GM19240 (cell line): ENCODE results near the gene RPP30.

ENCODE experiments used
- DNase-seq: peaks from one replicate; pipeline ENCODE4 v3.0.0; 2011; ENCODE audit warnings: low spot score; ENCODE audit not compliant: insufficient read length

RPP30 gene

DNA sequence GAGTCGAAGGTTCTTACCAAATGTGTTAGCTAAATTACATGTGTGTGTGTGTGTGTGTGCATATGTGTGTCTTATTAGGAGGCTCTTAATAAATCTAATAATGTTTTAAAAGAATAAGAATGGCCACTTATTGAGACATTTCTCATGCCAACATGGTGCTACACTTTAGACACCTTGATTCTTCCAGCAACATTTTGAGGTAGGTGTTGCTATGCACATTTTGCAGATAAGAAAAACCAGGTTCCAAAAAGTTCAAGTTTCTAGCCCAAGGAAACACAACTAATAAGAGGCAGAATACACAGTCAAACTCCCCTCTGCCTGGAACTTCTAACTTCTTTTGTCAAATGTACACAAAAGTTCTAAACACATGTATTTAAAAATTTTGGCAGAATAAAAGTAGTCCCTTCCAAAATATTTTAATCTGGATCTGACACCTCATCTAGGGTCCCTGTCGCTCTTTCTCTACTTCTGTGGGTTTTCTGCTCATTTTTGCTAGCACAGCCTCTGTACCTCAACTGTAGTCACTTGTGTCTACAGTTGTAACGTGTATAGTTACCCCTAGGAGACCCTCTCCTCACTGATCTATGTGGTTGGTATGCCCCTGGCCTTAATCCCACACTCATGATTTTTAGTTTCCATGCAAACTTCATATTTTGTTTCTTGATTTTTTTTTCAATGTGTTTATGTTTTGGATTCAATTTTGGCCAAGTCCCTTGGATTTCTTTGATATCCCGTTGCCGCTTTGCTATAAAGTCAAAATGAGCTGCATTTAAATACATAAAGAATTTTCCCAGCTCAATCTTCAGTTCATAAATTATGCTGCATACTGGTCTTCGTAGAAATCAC, 44.8 kb downstream of the RPP30 start:
- DNase-seq: no peak

- no peak for DNase-seq
These were observed 45.6 kb downstream of the RPP30 start for GRCh38 chr10:90917238-90917967.

- DNase-seq: no peak
These were observed 46.2 kb downstream of the RPP30 start for GRCh38 chr10:90917968-90918318.

DNA sequence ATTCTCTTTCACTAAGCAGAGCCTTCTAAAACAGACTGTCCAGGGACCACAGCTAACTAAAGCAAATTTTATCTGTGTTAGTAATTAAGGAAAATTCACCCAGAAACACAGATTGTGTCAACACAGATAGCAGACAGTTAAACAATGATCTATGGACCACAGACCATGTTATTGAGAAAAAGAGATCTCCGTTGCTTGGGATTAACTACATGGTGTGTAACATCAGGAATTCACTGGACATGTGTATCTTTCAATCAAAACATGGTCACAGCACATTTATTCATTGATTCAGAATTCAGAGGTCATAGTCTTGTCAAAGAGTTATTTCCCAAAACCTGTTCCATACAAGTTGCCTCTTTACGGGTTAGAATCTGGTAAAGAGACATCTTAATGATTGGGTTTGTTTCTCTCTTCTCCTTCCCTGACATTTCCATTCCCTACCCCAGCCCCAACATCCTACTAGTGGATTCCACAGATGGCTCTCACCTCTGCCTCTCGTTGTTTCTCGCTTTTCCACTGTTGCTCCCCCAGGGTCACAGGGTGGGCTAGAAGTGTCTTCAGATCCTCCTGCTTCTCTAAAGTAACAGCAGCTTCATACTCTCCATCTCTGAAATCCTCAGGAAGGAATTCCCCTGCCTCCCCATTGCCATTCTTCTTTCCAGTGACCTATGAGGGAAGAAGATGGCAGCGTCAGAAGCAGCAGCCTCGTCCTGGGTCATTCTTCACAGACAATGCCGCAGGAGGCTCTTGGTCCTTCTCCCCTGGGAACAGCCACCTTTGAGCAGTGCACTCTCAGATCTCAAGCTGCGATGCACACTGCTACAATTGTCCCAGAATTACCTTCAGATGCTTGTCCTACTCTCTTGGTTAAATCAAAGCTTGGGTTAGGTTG, 48.2 kb downstream of the RPP30 start:
- no peak for DNase-seq

DNA sequence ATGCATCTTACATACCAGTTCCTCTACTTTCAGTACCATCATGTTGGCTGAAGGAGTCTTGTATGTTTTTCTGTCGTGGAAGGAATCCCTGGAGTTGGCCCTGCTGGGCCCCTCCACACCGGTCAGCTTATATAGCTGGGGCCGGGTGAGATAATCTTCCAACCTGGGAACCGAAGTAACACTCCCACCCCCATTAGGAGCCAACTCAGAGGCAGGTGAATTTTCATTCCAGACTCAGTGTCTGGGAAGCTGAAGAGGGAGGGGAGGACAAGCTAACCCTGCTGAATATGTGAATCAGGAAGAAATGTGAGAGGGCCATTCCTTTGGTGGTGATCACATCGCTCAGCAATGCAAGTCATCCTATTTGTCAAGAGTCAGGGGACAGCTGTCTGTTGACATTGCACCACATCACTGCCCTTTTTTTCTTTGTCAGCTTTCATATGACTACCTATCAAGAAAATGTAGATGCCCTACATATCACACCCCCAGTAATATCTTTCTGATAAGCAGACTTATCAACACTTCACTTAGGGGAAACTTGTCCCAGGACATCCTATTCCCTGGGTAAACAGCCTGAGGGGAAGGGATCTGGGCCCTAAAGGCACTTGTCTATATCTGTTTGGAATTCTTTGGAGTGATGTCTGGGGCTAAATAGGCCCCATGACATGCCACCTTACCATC, 49.4 kb downstream of the RPP30 start, which contains the start of gene ANKRD1:
Gene ANKRD1 (minus strand): TSS at position 102 of the 681 bp plus-strand sequence. CDS start 60 bp downstream, at position 42.
- no peak for DNase-seq

DNA sequence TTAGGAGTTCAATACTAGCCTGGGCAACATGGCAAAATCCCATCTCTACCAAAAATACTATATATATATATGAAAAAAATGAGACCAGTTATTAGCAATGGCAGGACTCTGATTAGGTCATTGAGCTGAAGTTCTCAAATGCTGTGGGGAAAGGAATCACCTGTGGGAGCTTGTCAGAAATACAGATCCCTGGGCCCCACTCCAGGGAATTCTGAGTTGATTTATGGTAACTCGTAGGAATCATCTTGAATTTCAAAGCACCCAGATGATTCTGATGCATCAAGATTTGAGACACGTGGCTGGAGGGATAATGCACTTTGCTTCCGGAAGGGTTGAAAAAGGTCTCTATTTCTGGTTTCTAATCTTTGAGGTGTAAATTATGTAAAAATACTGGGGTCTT, 50.1 kb downstream of the RPP30 start:
- DNase-seq: no peak

DNA sequence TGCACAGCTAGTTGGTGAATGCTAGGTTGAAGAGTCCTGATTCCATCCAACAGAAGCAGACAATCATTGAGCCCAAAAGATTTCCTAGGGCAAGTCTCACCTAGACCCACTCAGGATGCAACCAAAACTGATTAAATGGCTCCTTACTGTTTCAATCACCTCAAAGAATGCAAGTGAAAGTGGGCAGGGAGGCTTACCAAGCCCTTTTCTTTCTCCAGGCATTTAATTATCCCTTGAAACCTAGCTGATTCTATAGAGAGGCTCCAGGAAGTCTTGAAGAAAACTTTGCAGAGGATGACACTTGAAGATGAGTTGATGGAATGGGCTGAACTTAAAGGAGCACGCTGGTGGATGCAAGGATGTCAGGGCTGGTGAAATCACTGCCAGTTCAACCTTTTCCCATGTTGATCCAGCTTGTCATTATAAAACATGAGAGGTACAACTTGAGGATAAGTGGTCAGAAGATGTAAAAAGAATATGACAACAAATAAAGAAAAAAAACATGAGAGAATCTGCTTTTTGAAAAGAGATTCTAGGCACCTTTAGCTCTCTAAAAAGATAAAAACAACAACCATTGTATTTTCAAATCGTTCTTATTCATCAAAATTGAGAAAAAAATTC, 51.4 kb downstream of the RPP30 start:
- DNase-seq: no peak

DNA sequence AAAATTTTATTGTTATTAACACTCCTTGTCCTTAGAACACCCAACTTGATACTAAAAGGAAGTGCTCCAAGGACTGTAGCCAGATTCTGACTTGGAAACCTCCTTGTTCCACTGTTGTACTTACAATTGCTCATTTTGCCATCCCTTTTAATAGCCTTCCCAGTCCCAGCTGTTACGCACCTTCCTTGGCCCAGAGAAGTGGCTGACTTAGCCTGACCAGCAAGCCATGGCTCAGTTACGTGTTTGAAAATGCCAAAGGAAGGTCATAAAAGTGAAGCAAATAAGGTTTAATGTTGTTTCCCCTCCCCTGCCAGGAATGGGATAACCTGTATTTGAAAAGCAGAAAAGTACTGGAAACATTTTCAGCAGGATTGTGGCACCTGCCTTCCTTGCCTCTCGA, 52.8 kb downstream of the RPP30 start:
- DNase-seq: no peak

DNA sequence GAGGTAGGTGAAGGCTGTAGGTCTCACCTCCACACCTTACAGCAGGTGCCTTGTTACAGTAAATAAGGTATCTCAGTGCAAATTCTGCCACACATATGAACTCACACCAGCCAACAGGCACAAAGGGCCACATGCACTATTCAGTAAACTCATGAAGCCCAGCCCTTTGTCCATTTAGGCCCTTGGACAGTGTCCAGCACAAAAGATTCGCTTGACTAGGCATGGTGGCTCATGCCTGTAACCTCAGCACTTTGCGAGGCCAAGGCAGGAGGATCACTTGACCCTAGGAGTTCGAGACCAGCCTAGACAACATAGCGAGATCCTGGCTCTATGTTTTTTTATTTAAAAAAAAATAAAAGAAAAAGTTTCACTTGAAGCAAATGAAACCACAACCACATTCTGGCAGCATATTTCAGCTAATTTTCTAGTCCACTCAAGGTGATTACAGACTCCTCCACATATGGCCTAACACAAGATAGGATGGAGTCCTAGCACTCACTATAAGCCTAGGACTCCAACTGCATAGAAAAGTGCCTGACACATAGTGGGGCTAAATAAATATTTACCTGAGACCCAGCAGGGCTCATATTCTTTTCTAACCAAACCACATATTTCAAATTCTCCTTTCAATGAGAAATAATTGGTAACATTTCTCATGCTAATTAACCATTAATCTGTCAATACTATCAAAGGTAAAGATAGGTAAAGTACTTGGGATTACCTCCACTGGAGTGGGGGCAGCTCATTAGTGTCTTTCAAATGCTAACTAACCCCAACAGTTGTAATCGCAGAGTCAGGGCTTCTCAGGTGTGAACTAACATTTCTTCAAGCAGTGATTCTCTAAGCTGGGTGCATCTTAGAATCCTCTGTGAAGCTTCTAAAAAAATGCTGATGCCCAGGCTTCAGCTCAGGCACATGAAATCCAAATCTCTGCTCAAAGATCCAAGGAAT, 53.6 kb downstream of the RPP30 start:
- no peak for DNase-seq

DNA sequence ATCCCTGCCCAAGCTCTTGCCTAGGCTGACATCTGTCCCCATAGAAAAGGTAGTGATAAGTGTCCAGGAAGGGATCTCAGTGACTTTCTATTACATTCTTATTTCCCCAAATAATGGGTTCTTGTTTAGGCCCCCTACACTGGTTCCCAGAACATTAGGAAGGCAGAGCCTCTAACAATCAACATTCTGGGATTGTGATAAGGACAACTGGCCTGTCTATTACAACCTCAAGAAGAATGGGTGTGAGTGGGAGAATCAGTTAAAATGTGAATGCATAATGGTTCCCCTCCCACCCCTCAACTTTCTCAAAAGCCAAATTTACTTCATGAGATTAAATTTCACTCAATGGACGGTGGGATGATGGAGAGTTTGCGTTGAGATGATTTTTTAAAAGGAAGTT, 55.5 kb downstream of the RPP30 start:
- DNase-seq: no peak

DNA sequence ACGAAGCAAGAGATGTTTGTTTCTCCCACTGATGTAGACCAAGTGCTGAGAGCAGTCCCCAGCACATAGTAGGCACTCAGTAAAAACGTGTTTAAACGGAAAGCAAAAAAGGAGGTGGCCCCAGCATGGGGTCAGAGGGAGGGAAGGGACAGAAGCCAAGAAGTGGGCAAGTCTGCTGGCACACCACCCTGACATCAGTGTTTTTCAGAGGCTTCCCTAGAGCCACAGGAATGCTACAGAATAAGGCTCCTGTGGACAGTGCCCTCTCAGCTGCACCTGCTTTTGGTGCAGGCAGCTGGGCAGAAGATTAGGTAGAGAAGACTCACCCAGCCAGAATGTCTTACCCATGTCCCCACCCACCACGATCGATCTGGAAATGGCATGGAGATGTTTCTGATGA, 57.4 kb downstream of the RPP30 start:
- DNase-seq: no peak

DNA sequence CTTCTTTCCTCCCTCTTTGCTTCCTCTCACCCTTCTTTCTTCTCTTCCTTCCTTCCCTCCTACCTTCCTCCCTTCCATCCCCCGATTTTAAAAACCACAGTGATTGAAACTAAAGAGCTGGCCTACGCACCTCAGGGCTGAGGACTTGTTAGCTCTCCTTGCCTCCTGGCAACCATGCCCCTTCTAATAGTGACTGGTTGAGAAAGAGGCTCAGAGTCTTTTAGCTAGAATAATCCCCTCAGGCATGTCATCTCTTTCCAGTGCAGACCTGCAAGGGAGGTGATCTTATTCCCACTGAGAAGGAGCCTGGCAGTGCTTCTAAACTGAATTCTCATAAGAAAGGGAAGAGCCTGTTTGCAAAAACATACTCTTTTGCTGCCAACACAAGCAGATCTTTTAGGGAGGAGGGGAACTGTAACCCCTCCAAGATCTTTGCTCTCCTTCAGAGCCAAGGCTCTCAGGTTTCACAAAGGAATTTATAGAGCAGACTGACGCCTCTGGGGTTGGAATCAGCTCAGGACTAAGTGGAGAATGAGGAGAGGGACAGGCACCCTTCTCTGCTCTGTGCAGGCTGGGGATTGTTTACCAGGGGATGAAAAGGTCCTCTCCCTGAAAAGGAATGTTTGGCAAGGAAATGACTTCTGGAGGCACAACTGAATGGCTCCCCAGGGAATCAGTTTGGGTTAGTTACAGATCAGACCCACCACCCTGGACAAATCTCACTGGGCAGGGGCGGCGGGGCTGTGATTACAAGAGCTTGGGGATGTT, 58.5 kb downstream of the RPP30 start:
- no peak for DNase-seq

DNA sequence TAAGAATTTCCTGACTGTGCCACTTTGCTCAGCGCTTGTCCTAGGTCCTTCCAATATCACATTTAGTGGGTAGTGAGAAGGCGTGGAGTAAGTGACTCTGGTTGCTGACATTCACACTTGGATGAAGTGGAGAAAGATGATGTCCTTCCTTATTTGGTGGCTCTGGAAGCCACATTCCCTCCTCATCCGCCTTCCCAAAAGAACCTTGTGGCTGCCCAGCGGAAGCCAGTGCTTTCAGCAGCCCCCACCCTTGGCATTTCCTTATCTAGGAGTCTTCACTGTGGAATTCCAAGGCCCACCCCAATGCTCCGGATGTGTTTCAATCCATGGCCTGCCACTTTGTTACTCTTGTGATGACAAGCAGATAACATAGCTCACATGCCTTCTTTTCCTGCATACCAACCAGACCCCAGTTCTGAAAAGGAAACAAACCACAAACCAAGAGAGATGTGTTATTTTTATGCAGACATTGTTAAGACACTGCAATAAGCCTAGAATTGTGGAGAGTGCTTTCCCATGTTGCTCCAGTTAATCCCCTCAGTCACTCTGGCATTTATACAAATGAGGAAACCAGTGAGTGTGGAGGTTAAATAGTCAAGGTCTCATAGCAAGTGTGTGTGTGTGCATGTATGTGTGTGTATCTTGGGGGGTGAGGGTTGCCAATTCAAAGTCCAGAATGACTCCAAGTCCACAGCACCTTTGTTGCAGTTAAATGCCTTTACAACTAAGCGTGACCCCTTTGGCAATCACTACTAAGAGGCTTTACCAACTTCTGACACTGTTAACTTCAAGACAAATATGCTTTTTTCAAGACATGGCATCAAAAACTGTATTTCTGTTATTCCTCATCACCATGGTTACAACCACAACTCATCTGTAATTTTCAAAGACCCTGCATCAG, 59.4 kb downstream of the RPP30 start:
- no peak for DNase-seq

- no peak for DNase-seq
These were observed 64.0 kb downstream of the RPP30 start for GRCh38 chr10:90935581-90936275.

GRCh38 chr10:90936276-90936659, 64.5 kb downstream of the RPP30 start:
- no peak for DNase-seq

- no peak for DNase-seq
These were observed 66.0 kb downstream of the RPP30 start for GRCh38 chr10:90937645-90938258.

GRCh38 chr10:90939116-90939515, 67.3 kb downstream of the RPP30 start:
- DNase-seq: no peak
